Caco-2 (cell line): ENCODE measurements around the gene MIR17HG. TPM values are rescaled to one million over a fixed set of nuclear protein-coding genes. Genes with fewer than 3 reads are reported as not detected.
A peak's percentile ranks its signal among the peaks of the same experiment; 100 is the strongest.

Source experiments
- BruUV-seq: library from RNA; stranded (reverse); fragments of 400-500 nt; replicated peaks from 2 replicates; lab custom pipeline; 2021; lab: Mats Ljungman, UMichigan
- CTCF ChIA-PET: fragments of 300-600 bp; sonication (Branson Sonifier 250); formaldehyde crosslinking; loops from one replicate; lab custom pipeline; 2022; ENCODE audit warnings: antibody characterized with exemption; lab: Charles Lee
- POLR2A ChIA-PET: fragments of 300-600 bp; sonication (Branson Sonifier 250); formaldehyde crosslinking; loops from one replicate; lab custom pipeline; 2022; ENCODE audit warnings: antibody characterized with exemption; lab: Charles Lee
- DNase-seq, 2 experiments: peaks; one replicate each; pipeline versions ENCODE4 v3.0.0 to v3.0.0-alpha.2; 2020 to 2022
- H3K27me3 ChIP-seq: replicated peaks from 2 replicates; pipeline ENCODE4 v1.6.0; 2011; ENCODE audit warnings: low read length; ENCODE audit not compliant: control insufficient read depth, insufficient read depth
- H3K36me3 ChIP-seq: 2 replicates; pipeline ENCODE4 v1.5.1; 2011; ENCODE audit warnings: low read length; ENCODE audit not compliant: control insufficient read depth, insufficient read depth
- H3K4me1 ChIP-seq: fragments of 250-450 bp; sonication (Bioruptor Pico); 2 replicates; pipeline ENCODE4 v1.5.1; 2020; ENCODE audit warnings: mild to moderate bottlenecking
- H3K4me3 ChIP-seq: 2 replicates; pipeline ENCODE4 v1.5.1; 2011; ENCODE audit warnings: low read depth, mild to moderate bottlenecking, control low read depth, low read length
- H3K9me3 ChIP-seq: fragments of 250-450 bp; sonication (Bioruptor Pico); 2 replicates; pipeline ENCODE4 v1.5.1; 2020; ENCODE audit warnings: mild to moderate bottlenecking, moderate library complexity
- H3K27ac Mint-ChIP-seq: one replicate; pipeline ENCODE4 v1.8.0; 2022; ENCODE audit warnings: mixed read lengths; ENCODE audit not compliant: unreplicated experiment
- H3K27me3 Mint-ChIP-seq: one replicate; pipeline ENCODE4 v1.8.0; 2022; ENCODE audit warnings: mixed read lengths; ENCODE audit not compliant: insufficient read depth, unreplicated experiment
- H3K36me3 Mint-ChIP-seq: one replicate; pipeline ENCODE4 v1.8.0; 2022; ENCODE audit warnings: mild to moderate bottlenecking, mixed read lengths; ENCODE audit not compliant: insufficient read depth, unreplicated experiment
- H3K4me1 Mint-ChIP-seq: one replicate; pipeline ENCODE4 v1.8.0; 2022; ENCODE audit warnings: low read depth, mixed read lengths; ENCODE audit not compliant: unreplicated experiment
- H3K4me3 Mint-ChIP-seq: one replicate; pipeline ENCODE4 v1.8.0; 2022; ENCODE audit warnings: mild to moderate bottlenecking, moderate library complexity, mixed read lengths; ENCODE audit not compliant: unreplicated experiment
- H3K9me3 Mint-ChIP-seq: one replicate; pipeline ENCODE4 v1.8.0; 2022; ENCODE audit warnings: mixed read lengths; ENCODE audit not compliant: unreplicated experiment
- intact Hi-C: fragments of 100-400 bp; cut with micrococcal nuclease; formaldehyde crosslinking; loops from one replicate; pipeline ENCODE4 v1.10.0; 2022; ENCODE audit not compliant: unreplicated experiment
- total RNA-seq: library from RNA; stranded (reverse); gene quantifications from 2 replicates; pipeline ENCODE4 v1.2.3, GENCODE V29; 2022
- TF ChIP-seq, protein P1 (sequence below), 2 experiments: fragments of 200-600 bp in 1 of 2; IDR thresholded peaks; 1 replicate in 1 of 2; 2 replicates in 1 of 2; pipeline versions ENCODE4 v1.5.1 to v1.8.0; 2011 to 2022; ENCODE audit warnings: antibody characterized with exemption in 1 of 2, control low read depth in 1 of 2, inconsistent platforms in 1 of 2, low read depth in 1 of 2, low read length in 1 of 2, mild to moderate bottlenecking in 1 of 2, moderate library complexity in 1 of 2; ENCODE audit not compliant: insufficient read depth in 1 of 2, severe bottlenecking in 1 of 2, unreplicated experiment in 1 of 2

The MIR17HG gene
- total RNA-seq, 1 experiment from 2014 or later, result 16.6 TPM

GRCh38 chr13:91399189-91400062 is 51.9 kb downstream of the MIR17HG start:
- no TSS peak for BruUV-seq
- intact Hi-C loops, result no loop called here
- Histone ChIP-seq H3K27me3 (no peaks in the 10 kb centered on the region; the same call in 1 of the 2 replicates), H3K36me3 (no peaks in the 10 kb centered on the region), H3K4me1 (peaks cover 5% of the 10 kb centered on the region; the same call in 1 of the 2 replicates), H3K9me3 (no peaks in the 10 kb centered on the region), H3K4me3 (peak overlapping the region; percentile 46)
- ChIA-PET POLR2A (no interaction called here), CTCF (interaction anchor here (1.6 kb wide), 1 partner anchor 382 kb away, joined by 4 read pairs; no protein-coding TSS in a partner anchor)
- TF ChIP-seq, protein P1, sequence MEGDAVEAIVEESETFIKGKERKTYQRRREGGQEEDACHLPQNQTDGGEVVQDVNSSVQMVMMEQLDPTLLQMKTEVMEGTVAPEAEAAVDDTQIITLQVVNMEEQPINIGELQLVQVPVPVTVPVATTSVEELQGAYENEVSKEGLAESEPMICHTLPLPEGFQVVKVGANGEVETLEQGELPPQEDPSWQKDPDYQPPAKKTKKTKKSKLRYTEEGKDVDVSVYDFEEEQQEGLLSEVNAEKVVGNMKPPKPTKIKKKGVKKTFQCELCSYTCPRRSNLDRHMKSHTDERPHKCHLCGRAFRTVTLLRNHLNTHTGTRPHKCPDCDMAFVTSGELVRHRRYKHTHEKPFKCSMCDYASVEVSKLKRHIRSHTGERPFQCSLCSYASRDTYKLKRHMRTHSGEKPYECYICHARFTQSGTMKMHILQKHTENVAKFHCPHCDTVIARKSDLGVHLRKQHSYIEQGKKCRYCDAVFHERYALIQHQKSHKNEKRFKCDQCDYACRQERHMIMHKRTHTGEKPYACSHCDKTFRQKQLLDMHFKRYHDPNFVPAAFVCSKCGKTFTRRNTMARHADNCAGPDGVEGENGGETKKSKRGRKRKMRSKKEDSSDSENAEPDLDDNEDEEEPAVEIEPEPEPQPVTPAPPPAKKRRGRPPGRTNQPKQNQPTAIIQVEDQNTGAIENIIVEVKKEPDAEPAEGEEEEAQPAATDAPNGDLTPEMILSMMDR (IDR thresholded peaks at IDR 0.05; ENCODE audit: insufficient read depth in 1 of 2, low read depth in 1 of 2, low read length in 1 of 2, severe bottlenecking in 1 of 2, unreplicated experiment in 1 of 2), result no peak
- Mint-ChIP-seq H3K9me3 (no peaks in the 10 kb centered on the region), H3K36me3 (no peaks in the 10 kb centered on the region), H3K27me3 (peaks cover 17% of the 10 kb centered on the region), H3K4me3 (peak overlapping the region; percentile 70), H3K4me1 (no peaks in the 10 kb centered on the region), H3K27ac (no peak overlapping the region)
- no peak for DNase-seq

GRCh38 chr13:91400063-91400399 is 52.5 kb downstream of the MIR17HG start:
- no peak for DNase-seq
- H3K27me3 ChIP-seq, result no peaks in the 10 kb centered on the region; the same call in 1 of the 2 replicates
- CTCF ChIA-PET, result no interaction called here

DNA sequence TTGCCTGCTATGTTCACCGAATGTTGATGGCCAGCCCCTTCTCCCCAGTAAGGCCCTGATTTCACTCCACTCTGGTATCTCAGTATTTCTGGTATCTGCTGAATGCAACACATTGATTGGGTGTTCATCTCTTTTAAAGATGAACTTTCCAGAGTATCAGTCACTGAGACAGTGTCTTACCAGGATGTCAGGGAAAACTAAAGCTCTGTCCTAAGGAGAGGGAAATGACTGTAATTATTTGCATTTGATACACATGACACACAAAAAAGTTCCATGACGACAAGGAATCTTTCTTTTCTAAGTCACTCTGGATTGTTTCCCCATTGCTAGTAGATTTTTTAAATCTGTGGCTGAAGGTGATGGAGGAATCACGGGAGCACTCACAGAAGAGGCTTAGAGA is 53.2 kb downstream of the MIR17HG start:
- no peak overlapping the region for H3K4me3 ChIP-seq
- Mint-ChIP-seq H3K9me3 (no peaks in the 10 kb centered on the region), H3K4me3 (no peak overlapping the region), H3K4me1 (no peaks in the 10 kb centered on the region), H3K27ac (no peak overlapping the region), H3K36me3 (no peaks in the 10 kb centered on the region), H3K27me3 (peaks cover 9% of the 10 kb centered on the region)
- BruUV-seq, result no TSS peak
- H3K36me3 ChIP-seq, result no peaks in the 10 kb centered on the region
- ChIA-PET CTCF (no interaction called here), POLR2A (no interaction called here)
- TF ChIP-seq, protein P1 (IDR thresholded peaks at IDR 0.05; ENCODE audit: insufficient read depth in 1 of 2, low read depth in 1 of 2, low read length in 1 of 2, severe bottlenecking in 1 of 2, unreplicated experiment in 1 of 2), result no peak
- intact Hi-C loops, result no loop called here
- no peaks in the 10 kb centered on the region; the same call in 1 of the 2 replicates for H3K27me3 ChIP-seq
- no peak for DNase-seq
- no peaks in the 10 kb centered on the region for H3K9me3 ChIP-seq
- H3K4me1 ChIP-seq, result peaks cover 5% of the 10 kb centered on the region; the same call in 1 of the 2 replicates

More at GRCh38 chr13:91400063-91400399, 52.5 kb downstream of the MIR17HG start:
- H3K27ac Mint-ChIP-seq, result no peak overlapping the region
- H3K4me1 Mint-ChIP-seq, result no peaks in the 10 kb centered on the region
- no peaks in the 10 kb centered on the region for H3K36me3 Mint-ChIP-seq
- H3K27me3 Mint-ChIP-seq, result peaks cover 11% of the 10 kb centered on the region
- H3K36me3 ChIP-seq, result no peaks in the 10 kb centered on the region
- no peaks in the 10 kb centered on the region for H3K9me3 ChIP-seq
- POLR2A ChIA-PET, result no interaction called here
- no TSS peak for BruUV-seq
- TF ChIP-seq, protein P1 (IDR thresholded peaks at IDR 0.05; ENCODE audit: insufficient read depth in 1 of 2, low read depth in 1 of 2, low read length in 1 of 2, severe bottlenecking in 1 of 2, unreplicated experiment in 1 of 2), result no peak
- peaks cover 5% of the 10 kb centered on the region; the same call in 1 of the 2 replicates for H3K4me1 ChIP-seq
- no peaks in the 10 kb centered on the region for H3K9me3 Mint-ChIP-seq
- H3K4me3 Mint-ChIP-seq, result peak overlapping the region; percentile 70
- intact Hi-C loops, result no loop called here
- no peak overlapping the region for H3K4me3 ChIP-seq
